Thymus (tissue), 11 donors: Measurements from ENCODE around the gene CEP131. TPM values are rescaled to one million over a fixed set of nuclear protein-coding genes. Genes with fewer than 3 reads are reported as not detected.

Source experiments
- DNase-seq, 9 donors: peaks; one replicate each; pipeline ENCODE4 v3.0.0-alpha.2; 2013; ENCODE audit warnings: low spot score in 9 of 9, low read depth in 6 of 9, missing footprints in 1 of 9
- H3K27ac ChIP-seq, 2 donors: one replicate each; pipeline ENCODE4 v1.5.1; 2013; ENCODE audit warnings: control low read depth in 1 of 2, low read depth in 1 of 2, low read length in 1 of 2, mild to moderate bottlenecking in 1 of 2, moderate library complexity in 1 of 2
- H3K27me3 ChIP-seq, 2 donors: one replicate each; pipeline ENCODE4 v1.5.1; 2013; ENCODE audit warnings: low read length in 1 of 2; ENCODE audit not compliant: control insufficient read depth in 2 of 2, insufficient read depth in 1 of 2
- H3K36me3 ChIP-seq, 2 donors: one replicate each; pipeline ENCODE4 v1.5.1; 2013; ENCODE audit warnings: low read length in 1 of 2, mild to moderate bottlenecking in 1 of 2, moderate library complexity in 1 of 2; ENCODE audit not compliant: control insufficient read depth in 2 of 2, insufficient read depth in 2 of 2
- H3K4me1 ChIP-seq, 2 donors: one replicate each; pipeline ENCODE4 v1.5.1; 2013; ENCODE audit warnings: low read length in 2 of 2; ENCODE audit not compliant: control insufficient read depth in 2 of 2, insufficient read depth in 2 of 2
- H3K4me3 ChIP-seq, 2 donors: one replicate each; pipeline ENCODE4 v1.5.1; 2013; ENCODE audit warnings: low read length in 2 of 2, control low read depth in 1 of 2, mild to moderate bottlenecking in 1 of 2
- H3K9me3 ChIP-seq, 2 donors: one replicate each; pipeline ENCODE4 v1.5.1; 2013; ENCODE audit warnings: low read length in 1 of 2, mild to moderate bottlenecking in 1 of 2; ENCODE audit not compliant: control insufficient read depth in 2 of 2, insufficient read depth in 1 of 2
- WGBS: extraction: QIAGEN DNeasy Blood & Tissue Kit; methylation state at CpG from one replicate; pipeline ENCODE4 v1.1.7; 2013; 5-methylcytosine and 5-hydroxymethylcytosine counted together
- polyA plus RNA-seq: library from polyadenylated mRNA; stranded (reverse); fragments of 200-250 nt; gene quantifications from one replicate; pipeline ENCODE4 v1.2.3, GENCODE V29; 2013
- total RNA-seq: library from RNA; stranded (reverse); fragments of 120-200 nt; gene quantifications from one replicate; pipeline ENCODE4 v1.2.4, GENCODE V29; 2013
- donor health status: healthy.

The CEP131 gene
- total and polyA plus RNA-seq, 2 donors = 6.3 to 13.3 TPM

DNA sequence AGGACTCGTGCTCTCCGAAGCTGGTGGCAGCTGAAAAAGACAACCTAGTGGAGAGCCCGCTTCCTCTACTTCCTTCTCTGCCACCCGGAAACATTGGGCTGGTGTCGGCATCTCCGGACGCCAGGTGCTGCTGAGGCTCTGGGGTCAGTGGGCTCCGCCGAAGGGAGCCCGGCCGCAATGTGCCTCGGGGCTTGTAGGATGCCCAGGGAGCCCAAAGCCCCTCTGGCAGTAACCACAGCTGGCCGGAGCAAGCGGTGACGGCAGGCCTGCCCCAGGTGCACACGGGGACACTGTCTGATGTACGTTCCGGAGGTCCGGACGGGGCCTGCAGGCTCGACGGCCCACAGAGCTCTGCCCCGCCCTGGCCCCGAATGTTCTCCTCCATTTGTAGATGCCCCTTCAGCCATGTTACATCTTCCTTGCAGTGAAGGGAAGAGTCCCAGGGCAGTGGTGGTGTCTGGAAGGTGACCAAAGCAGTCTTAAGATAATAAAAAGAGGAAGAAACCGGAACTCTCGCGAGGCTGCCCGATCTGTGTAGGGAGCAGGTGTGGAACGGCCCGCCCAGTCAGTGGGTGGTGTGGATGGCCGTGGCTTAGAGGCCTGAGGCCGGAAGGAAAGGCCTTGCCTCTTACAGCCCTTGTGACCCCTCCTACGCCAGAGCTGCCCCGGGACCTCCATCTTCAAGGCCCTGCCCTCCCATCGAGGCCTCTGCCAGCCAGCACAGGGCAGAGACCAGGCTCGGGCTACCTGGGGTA lies 39.0 kb upstream of the CEP131 start:
- Histone ChIP-seq H3K36me3 (peaks cover 81 to 96% of the 10 kb centered on the region in 2 donors), H3K4me1 (no peaks in the 10 kb centered on the region), H3K4me3 (no peak overlapping the region), H3K9me3 (peaks cover 0 to 3% of the 10 kb centered on the region in 2 donors), H3K27me3 (no peaks in the 10 kb centered on the region), H3K27ac (no peak overlapping the region)
- WGBS = 96% methylated on average over 36 of the region's 36 CpGs
- no peak for DNase-seq

DNA sequence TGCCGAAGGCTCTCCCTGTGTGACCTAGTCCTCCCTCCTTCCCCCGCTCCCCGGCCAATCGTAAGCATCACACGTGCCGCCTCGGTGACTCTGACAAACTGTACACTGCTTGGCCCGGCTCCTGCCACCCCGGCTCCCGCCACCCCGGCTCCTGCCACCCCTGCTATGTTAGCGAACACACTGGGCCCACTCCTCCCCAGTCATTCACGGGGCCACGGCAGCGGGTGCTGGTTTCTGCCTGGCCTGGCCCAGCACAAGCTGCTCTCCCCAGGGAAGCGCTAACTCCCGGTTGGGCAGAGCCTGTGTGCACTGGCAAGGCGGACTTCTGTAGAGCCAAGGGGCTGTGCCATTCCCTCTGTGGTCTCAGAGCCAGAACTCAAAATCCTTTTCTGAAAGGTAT lies 38.3 kb upstream of the CEP131 start:
- 97% methylated on average over 18 of the region's 18 CpGs for WGBS
- Histone ChIP-seq H3K36me3 (peaks cover 78 to 100% of the 10 kb centered on the region in 2 donors), H3K4me3 (no peak overlapping the region), H3K27me3 (no peaks in the 10 kb centered on the region), H3K9me3 (peaks cover 0 to 3% of the 10 kb centered on the region in 2 donors), H3K27ac (no peak overlapping the region), H3K4me1 (no peaks in the 10 kb centered on the region)
- no peak for DNase-seq

DNA sequence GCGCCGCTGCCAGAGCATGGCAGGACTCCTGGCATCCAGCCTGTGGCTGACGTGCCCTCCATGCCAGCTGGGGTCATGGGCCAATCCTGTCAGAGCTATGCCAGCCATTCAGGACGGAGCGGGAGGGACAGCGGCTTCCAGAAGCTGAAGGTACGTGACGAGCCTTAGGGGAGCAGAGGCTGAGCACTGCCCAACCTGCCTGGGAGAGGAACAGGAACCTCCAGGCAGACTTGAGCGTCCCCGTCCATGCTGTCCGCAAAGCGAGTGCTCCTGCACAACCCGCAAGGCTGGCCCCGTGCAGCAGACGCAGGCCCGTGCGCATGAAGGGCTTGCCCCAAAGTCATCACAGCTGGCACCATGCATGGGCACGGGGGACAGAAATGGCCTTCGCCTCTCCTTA lies 37.9 kb upstream of the CEP131 start:
- DNase-seq = no peak
- H3K27ac ChIP-seq = no peak overlapping the region
- H3K9me3 ChIP-seq = peaks cover 0 to 3% of the 10 kb centered on the region in 2 donors
- H3K36me3 ChIP-seq = peaks cover 74 to 98% of the 10 kb centered on the region in 2 donors
- no peaks in the 10 kb centered on the region for H3K4me1 ChIP-seq
- H3K4me3 ChIP-seq = no peak overlapping the region
- WGBS = 96% methylated on average over 19 of the region's 19 CpGs
- H3K27me3 ChIP-seq = no peaks in the 10 kb centered on the region

DNA sequence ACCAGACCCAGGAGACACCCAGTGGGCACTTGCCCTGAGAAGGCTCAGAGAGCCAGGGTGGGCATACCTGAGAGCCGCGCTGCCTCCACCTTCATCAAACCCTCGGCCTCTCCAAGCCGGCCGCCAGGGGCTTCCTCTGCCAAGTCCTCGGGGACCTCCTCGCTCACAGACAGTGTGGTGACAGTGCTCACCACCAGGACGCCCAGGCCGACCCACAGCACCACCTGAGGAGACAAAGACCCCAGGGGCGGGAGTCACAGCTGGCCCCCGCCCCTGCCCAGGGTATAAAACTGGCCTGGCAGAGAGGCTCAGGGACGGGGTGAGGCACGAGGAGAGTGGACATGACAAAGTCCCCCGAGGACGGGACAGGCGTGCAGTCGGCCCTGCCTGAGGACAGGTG lies 37.4 kb upstream of the CEP131 start:
- Histone ChIP-seq H3K4me3 (no peak overlapping the region), H3K27me3 (no peaks in the 10 kb centered on the region), H3K4me1 (no peaks in the 10 kb centered on the region), H3K27ac (no peak overlapping the region), H3K36me3 (peaks cover 70 to 97% of the 10 kb centered on the region in 2 donors), H3K9me3 (peaks cover 0 to 3% of the 10 kb centered on the region in 2 donors)
- 96% methylated on average over 17 of the region's 17 CpGs for WGBS
- no peak for DNase-seq

DNA sequence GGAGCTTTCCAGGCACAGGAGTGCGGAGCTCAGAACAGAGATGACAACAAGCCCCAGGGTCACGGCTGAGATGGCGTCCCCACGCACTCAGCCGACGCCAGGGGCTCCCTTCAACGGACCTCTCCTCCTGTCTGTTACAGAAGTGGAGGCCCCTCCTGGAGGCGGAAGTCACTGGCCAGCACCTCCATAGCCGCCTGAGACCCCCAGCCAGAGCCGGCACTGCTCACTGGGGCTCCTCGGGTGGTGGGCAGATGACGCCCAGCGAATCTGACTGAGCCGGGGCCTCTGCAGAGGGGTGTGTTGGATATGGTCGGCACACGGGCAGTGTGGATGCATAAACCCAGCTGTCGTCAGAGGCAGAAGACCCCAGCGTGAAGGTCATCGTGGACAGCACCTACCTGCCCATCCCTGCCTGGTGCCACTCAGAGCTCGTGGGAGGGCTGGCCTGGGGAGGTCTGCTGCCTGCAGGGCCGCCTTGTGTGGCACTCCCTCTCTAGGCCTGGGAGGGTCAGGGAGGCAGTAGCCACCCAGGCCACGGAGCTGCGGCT lies 36.4 kb upstream of the CEP131 start:
- Histone ChIP-seq H3K27ac (no peak overlapping the region), H3K36me3 (peaks cover 64 to 91% of the 10 kb centered on the region in 2 donors), H3K4me3 (no peak overlapping the region), H3K9me3 (peaks cover 0 to 3% of the 10 kb centered on the region in 2 donors), H3K4me1 (peaks cover 0 to 6% of the 10 kb centered on the region in 2 donors), H3K27me3 (no peaks in the 10 kb centered on the region)
- no peak for DNase-seq
- WGBS = 97% methylated on average over 23 of the region's 23 CpGs

DNA sequence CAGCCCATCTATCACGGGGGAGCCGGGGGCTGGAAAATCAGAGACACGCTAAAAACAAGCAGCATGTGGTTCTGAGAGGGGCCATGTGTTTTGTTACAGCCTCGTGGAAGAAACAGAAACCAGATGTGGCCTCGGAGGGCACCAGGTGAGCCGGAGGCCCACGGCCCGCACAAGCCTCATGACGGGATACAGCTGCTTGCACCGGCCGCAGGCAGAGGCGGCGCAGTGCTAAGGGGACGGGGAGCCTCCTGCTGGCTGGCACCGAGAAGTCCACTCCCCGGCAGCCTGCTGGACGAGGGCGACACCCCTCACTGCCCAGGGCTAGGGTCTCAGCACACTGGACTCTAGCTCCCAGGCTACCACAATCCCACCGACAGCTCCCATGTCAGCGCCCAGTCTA lies 35.5 kb upstream of the CEP131 start:
- peaks cover 0 to 3% of the 10 kb centered on the region in 2 donors for H3K9me3 ChIP-seq
- DNase-seq = no peak
- no peak overlapping the region for H3K27ac ChIP-seq
- H3K4me1 ChIP-seq = peaks cover 0 to 6% of the 10 kb centered on the region in 2 donors
- 97% methylated on average over 20 of the region's 20 CpGs for WGBS
- peaks cover 56 to 86% of the 10 kb centered on the region in 2 donors for H3K36me3 ChIP-seq
- no peak overlapping the region for H3K4me3 ChIP-seq
- H3K27me3 ChIP-seq = no peaks in the 10 kb centered on the region

DNA sequence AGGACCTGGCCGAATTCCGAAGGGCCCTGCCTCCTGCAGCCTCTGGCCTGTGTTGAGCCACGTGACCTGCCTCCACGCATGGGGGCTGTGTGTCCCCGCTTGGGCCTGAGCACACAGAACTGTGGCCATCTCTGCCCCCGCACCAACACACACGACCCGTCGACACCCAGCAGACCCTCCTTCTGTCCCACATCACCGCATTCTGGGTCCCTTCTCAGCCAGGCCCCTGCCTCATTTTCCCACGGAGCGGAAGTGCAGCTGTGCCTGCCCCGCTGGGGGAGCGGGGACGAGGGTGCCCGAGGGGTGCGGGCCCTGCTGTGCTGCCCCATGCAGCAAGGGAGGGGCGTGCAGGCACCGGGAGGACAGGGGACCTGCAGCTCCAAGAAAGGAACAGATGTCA lies 34.8 kb upstream of the CEP131 start:
- Histone ChIP-seq H3K4me3 (no peak overlapping the region), H3K27me3 (no peaks in the 10 kb centered on the region), H3K9me3 (peaks cover 0 to 6% of the 10 kb centered on the region in 2 donors), H3K4me1 (peaks cover 0 to 14% of the 10 kb centered on the region in 2 donors), H3K27ac (no peak overlapping the region), H3K36me3 (peaks cover 58 to 83% of the 10 kb centered on the region in 2 donors)
- 97% methylated on average over 19 of the region's 19 CpGs for WGBS
- no peak for DNase-seq

DNA sequence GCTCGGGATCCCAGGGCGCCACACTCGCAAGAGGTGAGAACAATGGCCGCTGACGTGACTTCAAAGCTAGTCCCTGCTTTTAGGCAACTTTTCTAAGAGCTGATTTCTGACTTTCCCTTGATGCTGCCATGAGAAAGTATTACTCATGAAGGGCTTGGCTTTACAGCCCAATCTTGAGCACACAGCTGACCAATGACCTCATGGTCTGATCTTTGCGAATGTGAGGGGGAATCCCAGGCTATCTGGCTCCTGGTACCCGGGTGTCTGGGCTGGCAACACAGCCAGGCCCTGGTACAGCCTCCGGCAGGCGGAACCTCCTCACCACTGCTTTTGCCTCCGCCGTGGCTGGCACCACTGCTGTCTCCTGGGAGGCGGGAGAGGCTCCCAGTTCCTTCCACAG lies 33.9 kb upstream of the CEP131 start:
- no peak for DNase-seq
- H3K4me3 ChIP-seq = no peak overlapping the region
- H3K27me3 ChIP-seq = no peaks in the 10 kb centered on the region
- H3K4me1 ChIP-seq = peaks cover 4 to 23% of the 10 kb centered on the region in 2 donors
- WGBS = 97% methylated on average over 12 of the region's 12 CpGs
- no peak overlapping the region for H3K27ac ChIP-seq
- H3K36me3 ChIP-seq = peaks cover 59 to 83% of the 10 kb centered on the region in 2 donors
- H3K9me3 ChIP-seq = peaks cover 0 to 6% of the 10 kb centered on the region in 2 donors

DNA sequence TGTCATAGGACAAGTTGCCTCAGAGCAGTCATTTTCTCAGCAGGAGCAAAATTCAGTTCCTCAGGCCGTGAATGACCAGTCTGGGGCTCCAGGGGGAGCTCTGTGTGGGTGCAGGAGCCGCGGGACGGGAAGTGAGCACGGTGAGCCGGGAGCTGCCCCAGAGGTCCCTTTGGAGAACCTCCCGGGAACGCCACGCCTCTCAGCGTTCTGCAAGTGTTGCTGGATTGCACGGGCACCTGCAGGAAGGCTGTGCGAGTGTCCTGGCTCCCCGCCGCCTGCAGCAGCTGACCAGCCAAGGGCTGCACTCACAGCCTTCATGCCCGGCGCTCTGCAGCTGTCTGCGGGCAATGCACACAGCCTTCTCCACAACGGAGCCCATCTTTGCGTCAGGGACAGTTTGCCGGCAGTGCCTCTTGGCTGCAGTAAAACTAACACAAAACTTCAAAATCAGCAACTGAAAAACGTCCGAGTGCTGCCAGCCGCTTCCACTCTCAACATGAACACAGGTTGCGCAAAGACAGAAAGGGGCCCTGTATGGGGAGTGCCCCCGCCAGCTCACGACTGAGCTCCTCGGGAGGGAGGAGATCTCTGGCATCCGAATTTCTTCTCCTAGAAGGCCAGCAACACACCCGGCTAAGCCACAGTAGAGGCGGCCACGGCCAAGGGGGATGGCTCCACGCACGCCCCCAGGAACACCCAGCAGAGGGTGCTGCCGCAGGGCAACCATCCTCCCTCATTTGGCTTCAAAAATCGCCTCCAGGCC lies 32.4 kb upstream of the CEP131 start:
- H3K4me3 ChIP-seq = no peak overlapping the region
- H3K27ac ChIP-seq = no peak overlapping the region
- no peaks in the 10 kb centered on the region for H3K27me3 ChIP-seq

More for the DNA sequence above, 32.4 kb upstream of the CEP131 start:
- peaks cover 58 to 71% of the 10 kb centered on the region in 2 donors for H3K36me3 ChIP-seq
- H3K9me3 ChIP-seq = peaks cover 0 to 9% of the 10 kb centered on the region in 2 donors
- 88% methylated on average over 35 of the region's 35 CpGs for WGBS
- peaks cover 4 to 38% of the 10 kb centered on the region in 2 donors for H3K4me1 ChIP-seq
- DNase-seq = peak in 1 of 9 donors; percentile 15
